GM12873 (cell line): Measurements from ENCODE around the gene WWC1.

ENCODE experiments used
- TF ChIP-seq, protein P1 (sequence below): IDR thresholded peaks from 2 replicates; pipeline ENCODE4 v1.5.1; 2012; ENCODE audit warnings: low read depth, mild to moderate bottlenecking, moderate library complexity, low read length, control low read depth; ENCODE audit not compliant: insufficient read depth; ENCODE audit errors: missing control alignments

Gene WWC1

DNA sequence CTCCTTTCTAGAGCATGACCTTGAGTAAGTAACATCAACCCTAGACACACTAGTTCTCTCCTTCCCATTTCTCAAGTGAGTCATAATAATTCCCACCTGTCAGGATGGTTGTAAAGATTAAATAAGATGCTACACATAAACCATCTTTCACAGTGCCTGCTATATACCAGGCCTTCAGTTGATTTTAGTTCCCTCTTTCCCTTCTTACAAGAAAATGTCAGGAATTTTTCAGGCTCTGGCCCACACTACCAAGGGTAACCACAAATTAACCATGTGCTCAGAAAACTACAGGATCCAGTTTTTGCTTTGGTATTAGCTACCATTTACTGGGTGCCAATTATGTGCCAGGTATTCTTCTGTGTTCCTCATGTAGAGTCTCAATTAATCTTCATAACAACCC lies 152.1 kb downstream of the WWC1 start:
- TF ChIP-seq, protein P1, sequence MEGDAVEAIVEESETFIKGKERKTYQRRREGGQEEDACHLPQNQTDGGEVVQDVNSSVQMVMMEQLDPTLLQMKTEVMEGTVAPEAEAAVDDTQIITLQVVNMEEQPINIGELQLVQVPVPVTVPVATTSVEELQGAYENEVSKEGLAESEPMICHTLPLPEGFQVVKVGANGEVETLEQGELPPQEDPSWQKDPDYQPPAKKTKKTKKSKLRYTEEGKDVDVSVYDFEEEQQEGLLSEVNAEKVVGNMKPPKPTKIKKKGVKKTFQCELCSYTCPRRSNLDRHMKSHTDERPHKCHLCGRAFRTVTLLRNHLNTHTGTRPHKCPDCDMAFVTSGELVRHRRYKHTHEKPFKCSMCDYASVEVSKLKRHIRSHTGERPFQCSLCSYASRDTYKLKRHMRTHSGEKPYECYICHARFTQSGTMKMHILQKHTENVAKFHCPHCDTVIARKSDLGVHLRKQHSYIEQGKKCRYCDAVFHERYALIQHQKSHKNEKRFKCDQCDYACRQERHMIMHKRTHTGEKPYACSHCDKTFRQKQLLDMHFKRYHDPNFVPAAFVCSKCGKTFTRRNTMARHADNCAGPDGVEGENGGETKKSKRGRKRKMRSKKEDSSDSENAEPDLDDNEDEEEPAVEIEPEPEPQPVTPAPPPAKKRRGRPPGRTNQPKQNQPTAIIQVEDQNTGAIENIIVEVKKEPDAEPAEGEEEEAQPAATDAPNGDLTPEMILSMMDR, result no peak

DNA sequence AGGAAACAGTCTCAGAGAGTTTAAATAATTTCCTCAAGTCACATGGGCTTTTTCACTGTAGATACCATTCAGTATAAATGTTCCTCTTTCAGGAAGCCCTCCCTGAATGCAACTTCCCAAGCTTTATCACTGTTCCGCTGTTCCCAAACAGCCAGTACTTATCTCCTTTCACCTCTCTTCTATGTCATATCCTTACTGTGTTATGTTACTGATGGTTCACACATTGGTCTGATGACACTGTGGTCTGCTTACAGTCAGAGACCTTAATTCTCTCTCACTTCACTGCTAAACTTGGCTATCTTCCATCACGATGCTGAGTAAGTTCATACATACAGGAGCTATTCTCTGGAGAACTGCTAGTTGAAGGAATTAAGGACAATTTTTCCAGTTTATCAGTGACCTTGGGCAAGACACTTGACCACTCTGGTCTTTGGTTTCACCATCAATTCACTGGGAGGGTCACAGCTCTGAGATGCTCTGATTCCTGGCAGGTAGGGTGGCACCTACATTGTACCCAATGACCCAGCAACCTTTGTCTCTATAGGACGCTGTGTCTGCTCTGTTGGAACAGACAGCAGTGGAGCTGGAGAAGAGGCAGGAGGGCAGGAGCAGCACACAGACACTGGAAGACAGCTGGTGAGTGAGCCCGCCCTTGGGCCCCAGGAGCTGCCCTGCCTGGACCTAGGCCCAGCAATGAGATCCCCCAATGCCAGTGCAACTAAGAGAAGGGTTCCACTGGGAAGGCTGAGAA lies 152.7 kb downstream of the WWC1 start:
- TF ChIP-seq, protein P1, result no peak

DNA sequence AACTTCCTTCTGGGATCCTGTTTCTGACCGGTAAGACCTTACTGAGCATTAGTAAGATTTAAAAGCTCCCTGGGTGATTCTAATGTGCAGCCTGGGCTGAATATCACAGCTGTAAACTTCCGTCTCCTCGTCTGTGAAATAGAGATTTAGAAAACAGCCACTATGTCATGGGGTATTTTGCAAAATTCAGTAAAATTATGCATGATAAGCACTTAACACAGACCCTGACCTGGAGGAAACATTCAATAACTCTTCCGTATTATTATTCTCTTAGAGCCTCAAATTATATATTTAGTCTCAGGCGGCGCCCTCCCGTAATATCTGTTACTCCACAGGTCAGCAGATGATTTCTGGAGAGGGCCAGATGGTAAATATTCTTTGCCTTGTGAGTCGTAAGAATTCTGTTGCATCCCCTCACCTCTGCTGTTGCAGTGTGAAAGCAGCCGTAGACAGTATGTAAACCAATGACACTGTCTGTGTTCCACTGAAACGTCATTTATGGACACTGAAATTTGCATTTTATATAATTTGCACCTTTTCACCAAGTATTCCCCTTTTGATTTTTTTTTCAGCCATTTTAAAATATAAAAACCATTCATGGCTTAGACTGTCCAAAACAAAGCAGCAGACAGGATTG lies 155.7 kb downstream of the WWC1 start:
- TF ChIP-seq, protein P1, result no peak

DNA sequence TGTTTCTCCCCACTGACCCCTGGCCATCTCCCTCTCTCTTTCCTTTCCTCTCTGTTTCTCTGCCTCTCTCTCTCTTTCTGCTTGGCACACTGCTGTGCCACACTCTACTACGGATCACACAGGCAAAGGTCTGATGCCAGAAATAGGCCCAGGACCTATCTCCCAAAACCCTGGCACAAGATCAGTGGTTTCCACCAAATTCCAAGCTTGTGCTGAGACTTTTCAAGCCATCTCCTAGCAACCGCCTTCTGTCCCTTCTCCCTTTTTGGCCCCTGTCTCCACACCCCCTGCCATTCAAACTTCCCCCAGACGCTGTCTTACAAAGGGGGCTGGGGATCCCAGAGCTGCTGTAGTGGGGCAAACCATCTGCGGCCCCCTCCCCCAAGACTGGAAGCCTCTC lies 156.4 kb downstream of the WWC1 start:
- TF ChIP-seq, protein P1, result no peak

DNA sequence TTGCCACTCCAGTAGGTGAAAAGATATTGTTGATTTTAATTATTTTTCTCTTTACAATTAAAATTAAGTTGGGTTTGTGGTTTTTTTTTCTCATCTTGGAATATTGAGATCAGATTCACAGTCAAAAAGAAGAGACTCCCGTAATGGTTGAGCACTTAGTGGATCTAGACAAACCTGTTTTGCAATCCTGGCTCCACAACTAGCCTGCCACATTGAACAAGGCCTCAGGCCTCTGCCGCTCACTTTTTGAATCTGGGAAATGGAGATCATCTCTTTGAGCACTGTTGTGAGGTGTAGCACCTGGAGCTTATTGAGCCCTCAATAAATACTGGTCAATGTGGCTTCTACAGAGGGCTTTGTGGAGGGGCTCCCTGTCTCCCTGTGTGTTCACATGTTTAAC lies 157.7 kb downstream of the WWC1 start:
- TF ChIP-seq, protein P1, result no peak

DNA sequence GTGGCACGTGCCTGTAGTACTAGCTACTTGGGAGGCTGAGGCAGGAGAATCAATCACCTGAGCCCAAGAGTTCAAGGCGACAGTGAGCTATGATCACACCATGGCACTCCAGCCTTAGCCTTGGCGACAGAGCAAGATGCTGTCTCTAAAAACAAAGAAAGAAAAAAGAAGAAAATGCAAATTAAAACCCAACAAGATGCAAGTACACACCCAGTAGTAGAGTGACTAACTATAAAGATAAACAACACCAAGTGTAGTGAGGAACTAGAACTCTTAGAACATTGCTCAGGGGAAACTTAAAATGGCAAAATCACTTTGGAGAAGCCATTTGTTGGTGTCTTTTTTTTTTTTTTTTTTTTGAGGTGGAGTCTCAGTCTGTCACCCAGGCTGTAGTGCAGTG lies 160.1 kb downstream of the WWC1 start:
- TF ChIP-seq, protein P1, result no peak

DNA sequence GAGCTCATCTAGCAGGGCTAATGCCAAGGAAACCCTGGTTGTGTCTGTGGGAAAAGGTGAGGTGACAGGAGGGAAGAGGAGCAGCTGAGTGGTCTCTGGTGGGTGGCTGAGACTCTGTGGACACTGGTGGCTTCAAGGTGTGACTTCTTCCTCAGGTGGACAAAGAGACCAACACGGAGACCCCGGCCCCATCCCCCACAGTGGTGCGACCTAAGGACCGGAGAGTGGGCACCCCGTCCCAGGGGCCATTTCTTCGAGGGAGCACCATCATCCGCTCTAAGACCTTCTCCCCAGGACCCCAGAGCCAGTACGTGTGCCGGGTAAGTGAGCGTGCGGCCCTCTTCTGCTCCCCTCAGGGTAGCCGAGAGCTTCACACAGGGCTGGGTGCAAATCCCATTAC lies 163.8 kb downstream of the WWC1 start:
- TF ChIP-seq, protein P1, result no peak
